Ishikawa (cell line): ENCODE data around the gene SBNO2.

Source experiments
- CEBPB ChIP-seq: IDR thresholded peaks from 2 replicates; pipeline ENCODE4 v1.6.1; 2012
- EGR1 ChIP-seq: IDR thresholded peaks from 2 replicates; pipeline ENCODE4 v1.6.1; 2012
- MAX ChIP-seq: IDR thresholded peaks from 2 replicates; pipeline ENCODE4 v1.6.1; 2012
- REST ChIP-seq: IDR thresholded peaks from 2 replicates; pipeline ENCODE4 v1.6.1; 2012; ENCODE audit warnings: low read depth, mild to moderate bottlenecking
- YY1 ChIP-seq: IDR thresholded peaks from 2 replicates; pipeline ENCODE4 v1.6.1; 2012; ENCODE audit warnings: low read depth

- TF ChIP-seq MAX (no peak), REST (no peak), CEBPB (no peak), YY1 (no peak), EGR1 (no peak)
These were observed 87.5 kb downstream of the SBNO2 start for GRCh38 chr19:1086613-1087012.
